GM18867 (cell line): Measurements from ENCODE around the gene SLC35E4.
"Not testable (repeated sequence)": the region's sequence is repeated elsewhere in the genome, so short reads cannot be mapped to it uniquely, and the experiment has no call there.

ENCODE experiments used
- ATAC-seq: cut with Tn5 transposase; IDR thresholded peaks from one replicate; pipeline ENCODE4 v1.9.1; 2021; ENCODE audit warnings: mild to moderate bottlenecking, moderate library complexity; ENCODE audit not compliant: unreplicated experiment

The SLC35E4 gene

DNA sequence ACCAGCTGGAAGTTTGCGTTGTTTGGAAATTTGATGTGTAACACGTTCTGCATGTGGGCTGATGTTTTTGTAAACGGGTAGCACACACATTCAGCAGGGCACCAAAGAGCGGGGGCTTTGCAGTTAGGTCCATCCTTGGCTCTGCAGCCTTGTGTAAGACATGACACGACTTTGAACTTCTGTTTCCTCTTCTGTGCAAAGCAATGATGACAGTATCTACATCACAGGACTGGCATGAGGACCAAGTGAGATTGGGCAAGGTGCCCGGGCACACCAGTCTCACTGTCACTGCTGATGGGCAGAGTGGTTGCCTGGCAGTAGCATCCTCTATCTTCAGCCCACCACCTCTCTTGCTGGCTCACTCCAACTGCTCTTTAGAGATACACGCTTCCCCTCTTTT lies 25.3 kb upstream of the SLC35E4 start:
- no peak for ATAC-seq

DNA sequence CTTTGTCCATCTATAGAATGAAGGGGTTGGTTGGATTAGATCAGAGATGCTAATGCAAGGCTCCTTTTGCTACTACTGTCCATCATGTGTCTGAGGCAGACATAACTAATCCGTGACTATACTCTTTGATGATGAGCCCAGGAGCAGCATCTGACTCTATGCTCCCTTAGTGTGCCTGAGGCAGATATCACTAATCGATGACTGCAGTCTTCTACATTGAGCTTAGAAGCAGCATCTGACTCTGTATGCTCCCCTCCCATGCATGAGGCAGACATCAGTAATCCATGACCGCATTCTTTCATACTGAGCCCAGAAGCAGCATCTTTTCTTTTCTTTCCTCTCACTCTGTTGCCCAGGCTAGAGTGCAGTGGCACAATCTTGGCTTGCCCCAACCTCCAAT lies 24.4 kb upstream of the SLC35E4 start:
- no peak for ATAC-seq

DNA sequence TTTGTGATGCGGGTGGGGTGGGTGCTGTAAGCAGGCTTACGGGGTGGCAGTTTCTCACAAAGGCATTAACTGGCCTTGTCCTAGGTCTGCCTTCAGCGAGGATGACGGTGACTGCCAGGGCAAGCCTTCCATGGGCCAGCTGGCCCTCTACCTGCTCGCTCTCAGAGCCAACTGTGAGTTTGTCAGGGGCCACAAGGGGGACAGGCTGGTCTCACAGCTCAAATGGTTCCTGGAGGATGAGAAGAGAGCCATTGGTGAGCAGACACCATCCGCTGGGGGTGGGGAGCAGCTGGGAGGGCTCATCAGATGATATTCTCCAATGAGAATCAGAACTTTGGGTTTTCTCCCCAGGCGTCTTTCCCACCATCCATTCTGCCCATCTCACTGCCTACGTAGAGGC lies 22.8 kb upstream of the SLC35E4 start:
- no peak for ATAC-seq

DNA sequence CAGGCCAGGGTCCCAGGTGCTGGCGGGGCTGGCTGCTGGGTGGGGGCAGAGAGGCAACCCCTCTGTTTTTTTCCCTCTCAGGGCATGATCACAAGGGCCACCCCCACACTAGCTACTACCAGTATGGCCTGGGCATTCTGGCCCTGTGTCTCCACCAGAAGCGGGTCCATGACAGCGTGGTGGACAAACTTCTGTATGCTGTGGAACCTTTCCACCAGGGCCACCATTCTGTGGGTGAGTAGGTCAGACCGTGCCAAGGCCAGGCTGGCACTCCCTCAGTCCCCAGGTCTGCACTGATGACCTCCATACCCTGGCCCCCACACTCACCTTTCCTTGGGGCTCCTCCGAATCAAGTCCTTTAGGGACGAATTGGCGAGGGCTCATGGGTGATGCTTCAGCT lies 21.3 kb upstream of the SLC35E4 start:
- no peak for ATAC-seq

DNA sequence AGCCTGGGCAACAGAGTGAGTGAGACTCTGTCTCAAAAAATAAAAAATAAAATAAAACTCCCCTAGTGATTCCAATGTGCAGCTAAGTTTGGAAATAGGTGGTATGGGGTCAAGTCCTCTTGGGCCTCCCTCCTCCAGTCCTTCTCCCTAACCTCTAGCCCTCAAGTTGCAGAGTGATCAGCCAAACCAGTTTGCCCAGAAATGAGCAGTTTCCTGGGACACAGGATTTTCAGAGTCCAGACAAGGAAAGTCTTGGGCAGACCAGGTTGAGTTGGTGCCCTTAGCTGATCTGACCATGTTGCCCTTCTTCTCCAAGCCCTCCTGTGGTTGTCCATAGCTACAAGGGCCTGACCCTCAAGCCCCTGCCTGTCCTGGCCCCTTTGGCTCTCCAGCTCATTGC lies 20.7 kb upstream of the SLC35E4 start:
- no peak for ATAC-seq

DNA sequence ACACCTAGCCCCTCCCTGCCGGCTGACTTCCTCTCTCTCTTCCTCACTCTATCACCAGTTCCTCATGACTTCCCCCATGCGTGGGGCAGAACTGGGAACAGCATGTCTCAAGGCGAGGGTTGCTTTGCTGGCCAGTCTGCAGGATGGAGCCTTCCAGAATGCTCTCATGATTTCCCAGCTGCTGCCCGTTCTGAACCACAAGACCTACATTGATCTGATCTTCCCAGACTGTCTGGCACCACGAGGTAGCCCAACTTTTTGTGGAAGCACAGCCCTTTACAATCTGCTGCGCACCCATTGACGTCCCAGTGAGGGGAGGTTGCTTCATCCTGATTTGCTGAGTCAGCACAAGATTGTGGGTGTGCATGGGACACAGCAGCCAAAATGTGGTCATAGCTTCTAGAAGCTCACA lies 20.0 kb upstream of the SLC35E4 start:
- ATAC-seq = no peak

DNA sequence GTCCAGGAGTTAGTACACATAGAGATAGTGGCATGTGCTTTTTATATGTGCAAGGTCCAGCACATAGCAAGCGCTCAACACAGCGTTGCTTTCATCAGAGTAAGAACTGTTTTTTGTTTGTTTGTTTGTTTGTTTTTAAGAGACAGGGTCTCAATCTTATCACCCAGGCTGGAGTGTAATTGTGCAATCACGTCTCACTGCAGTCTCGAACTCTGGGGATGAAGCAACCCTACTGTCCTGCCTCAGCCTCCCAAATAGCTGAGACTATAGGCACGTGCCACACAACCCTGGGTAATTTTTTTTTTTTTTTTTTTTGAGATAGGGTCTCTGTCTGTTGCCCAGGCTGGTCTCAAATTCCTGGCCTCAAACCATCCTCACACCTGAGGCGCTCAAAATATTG lies 17.8 kb upstream of the SLC35E4 start:
- ATAC-seq = no peak

DNA sequence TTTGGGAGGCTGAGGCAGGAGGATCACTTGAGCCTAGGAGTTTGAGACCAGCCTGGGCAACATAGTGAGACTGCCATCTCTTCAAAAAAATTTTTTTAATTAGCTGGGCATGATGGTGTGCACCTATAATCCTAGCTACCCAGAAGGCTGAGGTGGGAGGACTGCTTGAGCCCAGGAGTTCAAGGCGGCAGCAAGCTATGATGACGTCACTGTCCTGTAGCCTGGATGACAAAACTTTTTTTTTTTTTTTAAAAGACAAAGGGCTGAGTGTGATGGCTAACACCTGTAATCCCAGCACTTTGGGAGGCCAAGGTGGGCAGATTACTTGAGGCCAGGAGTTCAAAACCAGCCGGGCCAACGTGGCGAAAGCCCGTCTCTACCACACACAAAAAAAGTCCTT lies 15.7 kb upstream of the SLC35E4 start:
- ATAC-seq = not testable (repeated sequence)

DNA sequence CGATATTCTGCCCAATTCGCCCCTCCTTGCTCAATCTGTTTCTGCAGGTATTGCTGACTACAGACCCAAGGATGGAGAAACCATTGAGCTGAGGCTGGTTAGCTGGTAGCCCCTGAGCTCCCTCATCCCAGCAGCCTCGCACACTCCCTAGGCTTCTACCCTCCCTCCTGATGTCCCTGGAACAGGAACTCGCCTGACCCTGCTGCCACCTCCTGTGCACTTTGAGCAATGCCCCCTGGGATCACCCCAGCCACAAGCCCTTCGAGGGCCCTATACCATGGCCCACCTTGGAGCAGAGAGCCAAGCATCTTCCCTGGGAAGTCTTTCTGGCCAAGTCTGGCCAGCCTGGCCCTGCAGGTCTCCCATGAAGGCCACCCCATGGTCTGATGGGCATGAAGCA lies 9.2 kb upstream of the SLC35E4 start:
- no peak for ATAC-seq

DNA sequence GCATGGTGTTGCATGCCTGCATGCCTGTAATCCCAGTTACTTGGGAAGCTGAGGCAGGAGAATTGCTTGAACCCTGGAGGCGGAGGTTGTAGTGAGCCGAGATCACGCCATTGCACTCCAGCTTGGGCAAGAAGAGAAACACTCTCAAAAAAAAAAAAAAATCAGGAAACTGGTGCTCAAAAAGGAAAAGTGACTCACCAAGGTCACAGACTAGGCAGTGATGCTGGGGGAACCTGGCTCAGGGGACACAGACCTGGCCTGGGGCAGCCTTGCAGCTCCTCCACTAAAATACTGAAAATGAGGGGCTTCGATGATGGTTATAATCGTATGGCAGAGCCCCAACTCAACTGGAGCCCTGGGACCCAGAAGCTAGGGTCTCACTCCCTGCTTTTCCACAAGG lies 8.1 kb upstream of the SLC35E4 start:
- ATAC-seq = no peak

DNA sequence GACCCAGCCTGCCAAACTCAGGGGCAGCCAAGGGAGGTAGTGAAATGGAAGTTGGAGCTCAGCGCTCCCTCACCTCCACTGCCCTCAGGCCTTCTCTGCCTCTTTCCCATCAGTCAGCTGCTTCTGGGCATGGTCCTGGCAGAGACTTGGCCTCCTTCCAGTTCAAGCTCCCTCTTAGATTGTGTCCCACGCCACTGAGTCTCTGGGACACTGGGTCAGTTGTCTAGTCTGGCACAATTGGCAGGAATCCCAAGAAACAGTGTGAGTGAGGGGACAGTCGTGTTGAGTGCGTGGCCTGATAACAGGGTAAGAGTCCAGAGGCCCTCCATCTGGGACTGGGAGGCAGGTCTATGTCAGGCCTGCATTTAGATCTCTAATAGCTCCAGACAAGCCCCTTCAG lies 7.1 kb upstream of the SLC35E4 start:
- no peak for ATAC-seq

DNA sequence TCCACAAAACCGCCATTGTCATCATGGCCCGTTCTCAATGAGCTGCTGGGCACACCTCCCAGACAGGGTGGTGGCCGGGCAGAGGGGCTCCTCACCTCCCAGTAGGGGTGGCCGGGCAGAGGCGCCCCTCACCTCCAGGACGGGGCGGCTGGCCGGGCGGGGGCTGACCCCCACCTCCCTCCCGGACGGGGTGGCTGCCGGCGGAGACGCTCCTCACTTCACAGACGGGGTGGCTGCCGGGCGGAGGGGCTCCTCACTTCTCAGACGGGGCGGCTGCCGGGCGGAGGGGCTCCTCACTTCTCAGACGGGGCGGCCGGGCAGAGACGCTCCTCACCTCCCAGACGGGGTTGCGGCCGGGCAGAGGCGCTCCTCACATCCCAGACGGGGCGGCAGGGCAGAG lies 4.1 kb upstream of the SLC35E4 start:
- not testable (repeated sequence) for ATAC-seq

DNA sequence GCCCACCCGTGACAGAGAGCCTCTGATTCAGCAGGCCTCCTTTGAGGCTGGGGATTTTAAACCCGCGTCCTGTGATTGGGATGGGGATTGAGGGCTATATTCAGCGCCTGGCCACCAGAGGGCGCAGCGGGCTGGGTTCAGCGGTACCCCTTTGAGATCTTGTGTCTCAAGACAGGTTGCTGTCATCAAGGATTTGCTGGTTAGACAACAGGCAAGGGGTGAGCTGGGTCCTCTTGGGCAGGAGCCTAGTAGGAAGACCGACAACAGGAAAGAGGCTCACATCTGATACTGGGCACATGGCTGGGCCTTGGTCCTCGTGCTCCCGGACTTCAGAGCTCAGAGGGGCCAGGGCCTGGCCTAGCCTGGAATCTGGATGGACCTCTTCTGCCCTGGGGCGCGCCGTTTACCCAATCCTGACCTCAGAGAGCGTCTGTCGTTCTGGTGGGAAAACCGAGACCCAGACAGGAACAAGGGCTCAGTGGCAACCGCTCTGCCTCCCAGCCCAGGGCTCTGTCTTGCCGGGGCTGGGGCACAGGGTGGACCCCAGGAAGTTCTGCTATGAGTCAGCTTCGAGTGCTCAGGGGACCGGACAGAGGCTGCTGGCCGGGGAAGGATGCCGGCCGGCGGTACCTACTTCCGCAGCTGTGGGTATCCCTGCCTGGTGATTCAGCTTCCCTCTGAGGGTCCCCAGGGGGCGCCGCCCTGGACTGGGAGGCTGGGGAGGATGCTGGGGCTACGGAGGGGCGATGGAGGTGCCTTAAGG lies 929 bp upstream of the SLC35E4 start:
- ATAC-seq = peak; percentile 47

DNA sequence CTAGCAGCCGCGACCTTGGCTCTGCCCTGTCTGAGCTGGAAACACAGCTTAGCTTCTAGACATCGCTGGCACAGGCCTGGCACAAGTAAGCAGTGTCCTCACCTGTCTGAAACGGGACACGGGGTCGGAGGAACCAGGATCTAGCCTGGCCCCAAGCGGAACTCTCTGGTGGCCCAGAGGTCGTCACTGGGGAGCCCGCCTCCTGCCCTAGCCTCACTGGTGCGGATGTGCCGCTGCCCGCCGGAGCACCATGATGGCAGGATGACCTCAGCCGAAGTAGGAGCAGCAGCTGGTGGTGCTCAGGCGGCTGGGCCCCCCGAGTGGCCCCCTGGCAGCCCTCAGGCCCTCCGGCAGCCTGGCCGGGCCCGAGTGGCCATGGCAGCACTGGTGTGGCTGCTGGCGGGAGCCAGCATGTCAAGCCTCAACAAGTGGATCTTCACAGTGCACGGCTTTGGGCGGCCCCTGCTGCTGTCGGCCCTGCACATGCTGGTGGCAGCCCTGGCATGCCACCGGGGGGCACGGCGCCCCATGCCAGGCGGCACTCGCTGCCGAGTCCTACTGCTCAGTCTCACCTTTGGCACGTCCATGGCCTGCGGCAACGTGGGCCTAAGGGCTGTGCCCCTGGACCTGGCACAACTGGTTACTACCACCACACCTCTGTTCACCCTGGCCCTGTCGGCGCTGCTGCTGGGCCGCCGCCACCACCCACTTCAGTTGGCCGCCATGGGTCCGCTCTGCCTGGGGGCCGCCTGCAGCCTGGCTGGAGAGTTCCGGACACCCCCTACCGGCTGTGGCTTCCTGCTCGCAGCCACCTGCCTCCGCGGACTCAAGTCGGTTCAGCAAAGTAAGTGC lies 871 bp downstream of the SLC35E4 start:
- ATAC-seq = no peak

DNA sequence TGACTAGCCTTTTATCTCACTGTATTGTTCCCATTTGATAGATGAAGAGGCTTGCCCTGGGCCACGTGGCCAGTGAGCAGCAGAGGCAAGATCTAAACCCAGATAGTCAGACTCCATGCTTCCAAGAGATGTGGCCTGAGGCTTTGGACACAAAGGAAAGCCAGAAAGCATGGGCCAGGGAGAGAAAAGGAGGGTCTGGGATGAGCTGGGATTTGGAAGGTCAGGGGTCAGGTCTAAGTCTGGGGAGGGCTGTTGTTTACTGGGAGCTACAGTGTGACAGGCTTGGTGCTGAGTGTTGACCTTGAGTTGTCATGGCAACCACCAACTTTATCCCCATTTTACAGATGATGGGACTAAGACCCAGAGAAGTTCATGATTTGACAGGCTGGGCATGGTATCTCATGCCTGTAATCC lies 2.1 kb downstream of the SLC35E4 start:
- ATAC-seq = no peak

DNA sequence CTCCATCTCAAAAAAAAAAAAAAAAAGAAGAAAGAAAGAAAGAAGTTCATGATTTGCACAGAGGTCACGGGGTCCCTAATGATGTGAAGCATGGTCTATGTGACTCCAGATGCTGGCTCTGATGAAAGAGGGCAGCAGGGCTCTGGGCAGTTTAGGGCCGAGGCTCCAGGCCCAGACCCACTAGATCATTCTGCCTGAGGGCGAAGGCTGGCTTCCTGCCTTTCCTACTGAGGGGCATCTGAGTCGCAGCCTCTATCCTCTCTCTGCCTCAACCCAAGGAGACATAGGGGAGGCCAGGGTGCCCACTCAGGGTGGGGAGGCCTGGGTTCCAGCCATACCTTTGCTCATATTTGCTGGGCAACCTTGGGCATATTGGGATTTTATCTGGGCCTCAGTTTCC lies 4.8 kb downstream of the SLC35E4 start:
- no peak for ATAC-seq

DNA sequence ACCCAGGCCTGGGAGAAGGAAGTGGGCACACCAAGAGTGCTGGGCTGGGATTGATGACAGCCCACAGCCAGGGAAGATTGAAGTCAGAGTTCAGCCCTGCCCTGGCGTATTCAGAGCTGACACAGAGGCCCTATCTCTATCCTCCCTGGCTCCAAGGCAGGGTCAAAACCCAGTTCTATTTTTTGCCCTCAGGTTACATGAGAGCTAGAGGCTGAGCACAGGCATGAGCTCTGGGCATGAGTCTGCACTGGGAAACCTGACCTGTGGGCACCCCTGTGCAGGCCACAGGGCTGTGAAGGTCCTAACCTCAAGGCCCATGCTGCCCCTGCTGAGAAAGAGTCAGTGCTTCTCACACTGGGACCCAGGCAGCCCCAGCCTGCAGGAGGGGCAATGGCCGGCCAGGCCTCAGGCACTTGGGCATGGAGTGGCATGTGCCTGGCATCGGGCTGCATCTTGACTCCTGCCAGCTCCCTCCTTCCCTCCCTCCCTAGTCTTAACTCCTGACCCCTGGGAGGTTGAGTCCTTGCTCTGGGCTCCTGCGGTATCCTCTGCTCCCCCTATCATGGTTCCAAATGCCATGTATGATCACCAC lies 5.4 kb downstream of the SLC35E4 start:
- ATAC-seq = no peak

DNA sequence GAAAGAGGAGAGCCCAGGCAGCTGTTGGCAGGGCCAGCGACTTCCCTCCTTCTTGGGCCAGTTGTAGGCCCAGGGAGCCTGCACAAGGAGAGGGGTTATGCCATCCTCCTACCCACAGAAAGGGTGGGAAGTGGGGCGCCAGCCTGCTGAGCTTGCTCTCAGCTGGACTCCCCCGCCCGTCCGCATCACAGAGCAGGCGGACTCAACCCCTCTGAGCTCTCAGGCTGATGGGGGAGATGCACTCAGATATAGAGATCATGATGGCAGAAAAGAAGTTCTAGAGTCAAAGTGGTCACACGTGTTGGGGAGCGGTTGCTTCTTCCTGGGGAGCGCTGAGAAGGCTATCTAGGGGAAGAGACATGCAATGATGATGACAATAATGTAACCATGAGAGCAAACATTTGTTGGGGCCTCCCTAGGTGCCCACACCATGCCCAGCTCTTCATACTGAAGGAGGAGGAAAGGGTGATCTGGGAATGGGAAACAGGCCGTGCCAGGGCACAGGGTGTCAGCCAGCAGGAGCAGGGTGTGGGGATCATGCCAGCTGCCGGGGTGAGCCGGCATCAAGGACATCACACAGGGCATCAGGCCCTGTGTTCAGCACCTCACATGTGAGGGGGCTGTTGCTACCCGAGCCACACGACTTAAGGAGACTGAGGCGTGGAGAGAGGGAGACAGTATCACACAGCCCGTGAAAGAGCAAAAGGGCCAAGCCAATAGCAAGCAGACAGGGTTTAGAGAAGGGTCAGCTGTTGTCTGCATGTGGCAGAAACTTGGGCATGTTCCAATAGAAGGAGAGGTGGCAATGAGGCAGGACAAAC lies 7.7 kb downstream of the SLC35E4 start:
- no peak for ATAC-seq

DNA sequence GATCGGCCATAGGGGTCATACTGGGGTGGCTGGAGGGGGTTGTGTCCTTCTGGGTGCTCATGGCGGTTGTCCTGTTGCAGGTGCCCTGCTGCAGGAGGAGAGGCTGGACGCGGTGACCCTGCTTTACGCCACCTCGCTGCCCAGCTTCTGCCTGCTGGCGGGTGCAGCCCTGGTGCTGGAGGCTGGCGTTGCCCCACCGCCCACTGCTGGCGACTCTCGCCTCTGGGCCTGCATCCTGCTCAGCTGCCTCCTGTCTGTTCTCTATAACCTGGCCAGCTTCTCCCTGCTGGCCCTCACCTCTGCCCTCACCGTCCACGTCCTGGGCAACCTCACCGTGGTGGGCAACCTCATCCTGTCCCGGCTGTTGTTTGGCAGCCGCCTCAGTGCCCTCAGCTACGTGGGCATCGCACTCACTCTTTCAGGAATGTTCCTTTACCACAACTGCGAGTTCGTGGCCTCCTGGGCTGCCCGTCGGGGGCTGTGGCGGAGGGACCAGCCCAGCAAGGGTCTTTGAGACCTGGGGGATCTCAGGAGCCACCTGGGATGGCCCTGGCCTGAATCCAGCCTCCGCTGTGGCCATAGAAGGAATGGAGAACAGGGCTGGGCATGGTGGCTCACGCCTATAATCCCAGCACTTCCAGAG lies 11.1 kb downstream of the SLC35E4 start:
- ATAC-seq = no peak

DNA sequence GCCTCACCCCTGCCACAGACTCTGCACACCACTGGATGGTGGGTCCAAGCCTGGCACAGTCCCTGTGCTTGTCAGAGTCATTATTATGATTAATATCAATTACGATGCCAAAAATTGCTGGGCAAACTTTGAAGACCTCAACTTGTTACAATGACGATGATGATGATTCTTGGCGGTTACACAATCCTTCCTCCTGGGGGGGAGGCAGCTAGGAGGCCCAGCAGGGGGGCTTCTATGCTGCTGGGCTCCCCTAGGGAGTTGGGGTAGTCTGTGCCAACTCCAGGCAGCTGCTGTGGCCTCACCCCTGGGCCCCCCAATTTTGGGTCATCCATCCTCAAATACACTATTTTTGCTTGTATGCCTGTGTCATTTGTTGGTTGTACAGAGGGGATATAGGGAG lies 12.0 kb downstream of the SLC35E4 start:
- no peak for ATAC-seq

DNA sequence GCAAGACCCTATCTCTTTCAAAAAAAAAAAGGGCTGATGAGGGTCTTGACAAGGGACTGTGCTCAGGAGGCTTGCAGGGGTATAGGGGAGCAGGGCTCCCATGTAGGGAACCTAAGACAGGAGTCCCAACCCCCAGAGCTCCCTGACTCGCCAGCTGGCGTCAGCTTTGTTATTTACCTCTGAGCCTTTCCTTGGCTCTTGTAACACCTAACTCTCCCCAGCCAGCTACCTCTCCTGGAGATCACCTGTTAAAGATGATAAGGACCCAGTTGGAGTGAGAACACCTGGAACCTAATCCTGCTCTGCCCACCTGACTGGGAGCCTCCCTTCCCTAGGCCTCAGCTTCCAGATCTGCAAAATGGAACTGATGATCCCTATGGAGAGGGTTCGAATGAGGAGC lies 13.2 kb downstream of the SLC35E4 start:
- no peak for ATAC-seq
